ENCODE results near the gene POLG.

The POLG gene

GRCh38 chr15:89356634-89357298, 22.1 kb upstream of the POLG start:
- DNase-seq, result no peak

DNA sequence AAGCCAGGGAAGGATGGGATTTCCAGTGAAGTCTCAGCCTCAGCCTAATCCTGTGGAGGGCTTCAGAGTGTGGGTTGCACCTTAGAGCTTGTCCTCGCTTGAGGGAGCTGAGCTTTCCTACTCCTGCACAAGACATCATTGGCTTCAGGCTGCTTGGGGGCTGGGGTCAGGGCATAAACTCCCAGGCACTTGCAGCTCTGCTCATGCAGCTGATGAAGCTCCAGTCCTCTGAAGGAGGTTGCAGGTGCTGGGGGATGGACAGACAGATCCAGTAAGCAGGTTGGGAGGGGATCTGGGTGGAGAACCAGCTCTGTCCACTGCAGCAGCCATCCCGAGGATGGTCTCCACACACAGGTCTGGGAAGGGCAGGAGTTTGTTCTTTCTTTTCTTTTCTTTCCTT, 19.4 kb upstream of the POLG start:
- DNase-seq, result no peak

DNA sequence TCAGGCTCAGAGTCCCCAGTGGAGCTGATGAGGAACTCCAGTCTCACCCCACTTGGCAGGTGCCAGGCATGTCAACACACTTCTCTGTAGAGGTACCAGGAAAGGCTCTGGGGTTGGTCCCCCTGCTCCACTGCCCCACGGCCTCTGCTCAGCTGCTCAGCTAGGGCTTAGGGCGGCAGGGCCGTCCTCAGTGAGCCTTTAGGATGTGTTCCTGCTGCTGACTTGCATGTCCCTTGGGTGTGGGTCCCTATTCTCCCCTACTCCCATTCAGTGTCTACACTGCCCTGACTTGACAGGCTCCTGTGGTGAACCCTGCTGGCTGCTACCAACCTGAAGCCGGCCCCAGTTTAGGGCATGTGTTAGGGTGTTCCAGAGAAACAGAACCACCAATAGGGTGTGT, 17.9 kb upstream of the POLG start:
- DNase-seq, result no peak

DNA sequence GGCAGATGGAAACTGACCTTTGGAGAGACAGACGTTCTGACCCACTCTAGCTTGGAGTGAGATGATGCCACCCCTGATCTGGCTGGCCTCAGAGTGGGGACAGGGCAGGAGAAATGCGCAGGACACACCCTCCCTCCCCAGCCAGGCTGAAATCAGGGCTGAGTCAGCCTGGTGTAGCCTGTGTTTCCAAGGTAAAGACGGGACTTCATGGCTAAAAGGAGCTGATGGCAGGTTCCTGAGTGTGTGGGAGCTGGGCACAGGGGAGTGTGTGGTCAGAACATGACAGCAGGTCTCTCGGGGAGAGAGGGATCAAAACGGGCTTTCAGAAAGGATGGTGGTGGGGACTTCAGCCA, 14.6 kb upstream of the POLG start:
- no peak for DNase-seq

DNA sequence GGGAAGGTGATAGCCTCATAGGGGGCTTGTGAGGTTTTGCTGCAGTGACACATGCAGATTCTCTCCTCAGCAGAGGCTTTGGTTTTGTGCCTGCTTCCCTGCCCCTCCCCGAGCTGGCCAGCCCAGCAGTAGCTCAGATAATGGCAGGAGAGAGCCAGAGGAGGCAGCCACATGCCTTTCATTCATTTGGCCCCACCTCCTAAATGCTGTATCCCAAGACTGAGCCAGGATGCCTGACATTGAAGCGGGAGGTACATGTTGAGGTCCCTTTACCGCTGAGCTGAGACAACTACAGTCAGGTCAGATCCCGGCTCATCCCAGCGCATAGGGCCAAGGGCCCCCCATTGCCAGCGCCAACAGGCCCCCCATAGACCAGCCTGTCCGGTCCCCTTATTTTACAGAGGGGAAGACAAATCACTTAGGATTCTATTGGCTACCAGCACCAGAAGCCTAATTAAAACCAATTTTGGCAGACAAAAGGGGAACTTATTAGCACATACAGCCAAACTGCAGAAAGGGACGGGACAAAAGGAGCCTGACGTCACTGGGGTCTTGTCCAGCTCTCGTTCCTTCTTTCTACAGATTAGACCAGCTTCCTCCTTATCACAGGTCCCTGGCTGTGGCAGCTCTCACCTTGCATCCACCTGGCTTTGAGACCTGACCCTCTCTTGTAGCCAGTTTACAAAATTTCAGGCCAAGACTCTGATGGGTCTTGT, 12.1 kb upstream of the POLG start:
- DNase-seq, result no peak

DNA sequence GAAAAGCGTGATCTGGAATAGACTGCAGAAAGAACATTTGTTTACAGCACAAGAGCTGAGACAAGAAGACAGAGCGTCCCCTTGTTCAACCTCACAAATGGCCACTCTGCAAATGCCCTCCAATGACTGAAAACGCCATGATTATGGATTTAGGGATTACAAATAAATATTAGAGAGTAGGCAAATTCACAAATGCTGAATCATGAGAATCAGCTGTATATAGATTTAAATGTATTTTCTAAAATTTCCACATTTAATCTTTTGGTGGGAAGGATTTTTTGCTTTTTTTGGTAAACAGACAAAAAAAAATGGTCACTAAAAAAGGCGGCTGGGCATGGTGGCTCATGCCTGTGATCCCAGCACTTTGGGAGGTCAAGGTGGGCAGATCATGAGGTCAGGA, 10.6 kb upstream of the POLG start:
- no peak for DNase-seq

- DNase-seq, result no peak
Measured at GRCh38 chr15:89342840-89343239, 8.2 kb upstream of the POLG start.

DNA sequence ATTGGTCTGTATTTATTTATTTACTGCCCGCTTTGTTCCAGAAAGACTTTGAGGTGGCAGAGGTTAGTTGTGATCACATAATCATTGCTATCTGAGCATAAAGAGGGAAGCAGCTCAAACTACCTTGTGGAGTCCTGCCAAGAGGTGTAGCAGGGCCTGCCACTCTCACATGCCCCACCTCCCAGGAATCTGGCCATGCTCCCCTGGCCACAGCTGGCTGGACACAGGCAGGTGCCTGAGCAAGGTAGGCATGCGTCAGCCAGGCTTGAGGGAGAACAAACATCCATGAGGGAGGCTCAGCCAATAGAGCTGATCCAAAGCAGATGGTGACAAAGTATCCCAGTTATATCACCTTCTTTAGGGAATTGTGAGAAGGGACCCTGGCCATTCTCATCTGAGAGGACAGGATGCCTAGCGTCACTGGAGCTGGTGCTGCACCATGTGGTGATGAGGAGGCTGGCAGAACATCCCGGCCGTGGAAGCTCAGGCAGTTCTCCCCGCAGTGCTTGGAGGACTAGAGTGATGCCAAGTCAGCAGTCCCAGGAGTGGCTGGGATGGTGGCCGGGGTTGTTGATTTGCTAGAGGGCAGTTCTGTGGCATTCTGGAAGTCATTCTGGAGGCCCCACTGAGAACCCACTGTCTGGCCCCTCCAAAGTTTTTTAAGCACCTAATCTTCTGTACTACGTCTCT, 6.8 kb upstream of the POLG start:
- DNase-seq, result no peak

- DNase-seq, result no peak
Measured at GRCh38 chr15:89340573-89340972, 5.9 kb upstream of the POLG start.

- no peak for DNase-seq
Measured at GRCh38 chr15:89338036-89338435, 3.4 kb upstream of the POLG start.

GRCh38 chr15:89335298-89336041, 846 bp upstream of the POLG start:
- peak; percentile 73 for DNase-seq

DNA sequence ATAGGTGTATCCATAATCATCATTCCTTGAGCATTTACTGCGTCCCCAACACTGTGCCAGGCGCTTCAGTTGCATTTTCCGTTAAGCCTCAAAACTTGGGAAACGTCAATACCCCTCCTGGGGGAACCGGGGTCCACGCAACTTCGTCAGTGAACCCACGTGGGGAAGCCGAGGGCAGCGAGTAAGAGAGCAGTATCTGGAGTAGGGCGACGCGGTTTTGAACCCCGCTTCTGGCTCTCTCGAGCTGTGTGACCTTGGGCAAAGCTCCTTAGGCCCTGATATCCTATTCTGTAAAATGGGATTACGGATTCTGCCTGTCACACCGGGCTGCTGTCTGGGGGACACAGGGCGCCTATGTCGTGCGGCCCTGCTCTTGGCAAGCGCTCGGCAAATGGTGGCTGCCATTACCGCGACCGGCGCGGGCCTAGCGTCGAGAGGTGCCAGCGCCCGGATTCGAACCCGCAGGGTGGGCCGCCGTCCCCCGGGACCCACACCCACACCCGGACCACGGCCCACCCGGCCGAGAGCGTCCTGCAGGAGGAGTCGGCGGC, 590 bp downstream of the POLG start:
- DNase-seq, result no peak

DNA sequence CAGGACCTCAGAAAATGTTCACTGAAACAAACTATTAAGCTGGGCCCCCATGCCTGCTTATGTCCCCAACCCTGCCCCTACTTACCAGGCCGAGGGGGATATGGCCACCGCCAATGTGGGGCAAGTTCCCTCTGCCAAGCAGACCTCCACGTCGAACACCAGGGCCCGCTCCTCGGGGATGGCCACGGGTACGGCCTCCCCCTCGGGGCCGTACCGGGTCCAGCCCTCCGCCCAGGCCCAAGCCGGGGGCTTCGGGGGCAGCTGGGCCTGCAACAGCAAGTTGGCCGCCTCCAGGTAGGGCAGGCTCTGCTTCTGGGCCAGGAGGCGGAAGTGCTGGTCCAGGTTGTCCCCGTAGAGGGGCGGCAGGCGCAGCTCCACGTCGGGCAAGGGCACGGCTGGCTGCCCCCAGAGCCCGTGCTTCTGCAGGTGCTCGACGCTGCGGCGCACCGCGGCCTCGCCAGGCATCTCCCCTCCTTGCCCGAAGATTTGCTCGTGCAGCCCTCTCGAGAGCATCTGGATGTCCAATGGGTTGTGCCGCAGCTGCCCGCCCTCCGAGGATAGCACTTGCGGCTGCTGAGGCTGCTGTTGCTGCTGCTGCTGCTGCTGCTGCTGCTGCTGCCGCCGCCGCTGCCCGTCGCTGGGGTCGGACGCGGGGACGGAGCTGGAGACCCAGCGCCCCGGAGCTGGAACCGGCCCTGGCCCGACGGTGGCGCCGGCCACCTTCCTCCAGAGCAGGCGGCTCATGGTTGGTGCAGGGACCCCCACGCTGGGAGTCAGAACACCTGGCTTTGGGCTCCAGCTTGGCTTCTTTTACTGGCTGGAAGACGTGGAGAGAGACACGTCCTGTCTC, 1.4 kb downstream of the POLG start:
- no peak for DNase-seq

DNA sequence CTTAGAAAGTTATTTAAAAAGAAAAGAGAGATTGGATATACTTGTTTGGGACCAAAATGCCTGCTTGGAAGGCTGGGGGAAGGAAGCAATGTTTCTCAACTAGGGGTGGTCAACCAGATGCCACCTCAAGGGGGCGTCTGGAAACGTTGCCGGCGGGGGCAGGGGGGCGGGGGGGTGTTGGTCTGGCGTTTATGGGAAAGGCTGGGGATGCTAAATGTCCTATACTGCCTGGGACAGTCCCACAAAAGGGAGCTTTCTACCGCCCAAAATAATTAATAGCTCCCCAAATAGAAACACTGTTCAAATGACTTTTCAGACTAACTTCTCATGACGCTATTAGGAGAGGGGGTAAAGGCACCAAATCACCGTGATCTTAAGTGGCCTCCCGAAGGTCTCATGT, 2.2 kb downstream of the POLG start:
- no peak for DNase-seq

DNA sequence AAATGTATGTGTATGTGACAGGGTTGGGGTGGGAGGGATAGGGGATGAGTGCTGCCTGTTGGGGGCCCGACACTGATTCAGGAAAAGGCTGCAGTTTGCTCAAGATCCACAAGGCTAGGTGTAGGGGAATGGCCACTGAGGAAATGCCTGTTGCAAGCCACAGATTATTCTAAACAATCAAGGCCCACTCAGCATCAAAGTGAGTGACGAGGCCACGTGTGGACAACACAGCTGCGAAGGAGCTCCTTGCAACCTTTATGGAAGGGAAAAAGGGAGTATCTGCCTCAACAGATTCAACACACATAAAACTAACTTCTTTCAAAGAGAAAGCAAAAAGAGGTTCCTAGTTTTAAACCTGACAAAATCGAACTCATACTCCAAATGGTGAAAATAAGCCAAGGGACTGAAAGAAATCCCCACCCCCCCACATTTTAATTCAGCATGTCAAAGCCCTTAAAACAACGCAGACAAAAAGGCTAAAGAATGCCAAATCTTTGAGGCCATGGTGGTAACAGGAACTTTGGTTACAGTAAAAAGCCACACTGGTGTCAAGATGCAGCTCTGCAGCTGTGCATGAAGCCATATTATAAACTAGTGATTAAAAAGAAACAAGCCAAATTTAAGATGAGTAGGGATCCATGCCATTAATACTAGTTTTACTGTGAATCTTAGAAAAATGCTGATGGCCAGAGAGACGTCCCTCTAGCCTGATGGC, 3.6 kb downstream of the POLG start:
- DNase-seq, result no peak

DNA sequence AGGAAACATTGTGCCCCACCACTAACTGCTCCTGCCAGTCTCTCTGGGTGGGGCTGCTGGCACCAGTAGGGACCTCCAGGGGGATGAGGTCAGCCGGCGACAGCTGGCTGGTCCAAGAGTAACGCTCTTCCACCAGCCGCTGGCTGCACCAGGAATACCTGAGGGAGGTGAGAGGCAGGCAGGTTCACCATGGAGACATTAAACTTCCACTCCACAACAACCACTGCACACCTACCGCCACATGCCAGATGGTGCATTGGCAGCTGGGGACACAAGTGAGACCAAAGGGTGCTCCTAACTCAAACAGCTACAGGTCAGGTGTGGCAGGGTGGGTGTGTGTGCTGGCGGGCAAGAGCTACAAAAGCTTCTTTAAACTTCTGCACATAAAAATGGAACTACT, 4.5 kb downstream of the POLG start:
- DNase-seq, result peak; percentile 31

DNA sequence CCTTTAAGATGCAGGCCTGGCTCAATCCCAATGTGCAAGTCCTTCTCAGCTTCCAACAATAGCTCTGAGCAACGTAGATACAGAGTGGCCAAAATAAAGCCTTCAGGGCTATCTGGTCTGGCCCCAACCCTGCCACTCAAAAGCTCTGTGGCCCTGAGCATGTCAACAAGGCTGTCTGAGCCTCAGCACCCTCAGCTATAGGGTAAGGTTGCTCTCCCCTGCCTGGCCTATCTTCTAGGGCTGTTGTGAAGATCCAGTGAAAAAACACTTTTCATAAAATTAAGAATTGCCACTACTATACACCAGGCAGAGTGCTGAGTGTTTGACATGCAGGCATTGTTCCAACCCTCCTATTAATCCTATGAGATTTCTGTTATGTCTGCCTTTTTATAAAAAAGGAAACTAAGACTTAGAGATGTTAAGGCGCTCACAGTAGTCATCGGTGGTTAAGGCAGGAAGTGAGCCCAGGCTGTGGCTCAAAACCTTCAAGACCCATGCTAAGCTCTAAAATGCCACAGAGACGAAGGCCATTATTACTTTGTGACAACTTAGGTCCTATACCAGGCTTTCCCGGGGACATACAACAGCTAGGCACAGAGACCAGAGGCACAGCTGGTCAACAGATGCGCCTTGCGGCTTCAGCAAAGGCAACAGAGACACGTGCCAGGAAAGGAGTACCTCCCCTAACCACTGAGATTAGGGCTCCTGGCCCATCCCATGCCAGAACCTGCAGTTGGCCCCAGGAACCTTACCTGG, 5.1 kb downstream of the POLG start:
- no peak for DNase-seq

- DNase-seq, result no peak
Measured at GRCh38 chr15:89328398-89329254, 6.0 kb downstream of the POLG start.

DNA sequence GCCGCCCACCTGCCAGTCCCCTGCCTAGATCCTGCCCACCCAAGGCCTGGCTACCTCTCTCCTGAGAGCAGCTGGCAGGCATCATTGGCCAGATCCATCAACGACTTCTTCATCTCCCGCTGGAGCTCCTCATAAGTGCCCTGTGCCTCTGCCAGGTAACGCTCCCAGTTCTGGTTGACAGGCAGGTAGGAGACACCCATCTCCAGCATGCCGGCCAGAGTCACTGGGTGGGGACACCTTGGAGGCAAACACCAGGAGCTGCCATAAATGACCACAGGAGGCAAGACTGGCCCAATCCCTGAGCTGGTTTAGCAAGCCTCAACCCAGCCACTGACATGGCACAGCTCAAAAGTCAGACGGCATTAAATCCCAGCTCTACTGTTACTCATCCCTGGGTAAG, 7.5 kb downstream of the POLG start:
- no peak for DNase-seq

GRCh38 chr15:89326316-89326715, 8.3 kb downstream of the POLG start:
- no peak for DNase-seq
